GM23338 (cell line): ENCODE data around the gene TMEM132D. TPM values are rescaled to one million over a fixed set of nuclear protein-coding genes. Genes with fewer than 3 reads are reported as not detected.
A peak's percentile ranks its signal among the peaks of the same experiment; 100 is the strongest.

Experiments used
- ATAC-seq: fragments of 200-7000 bp; cut with Tn5 transposase; 3 replicates; pipeline ENCODE4 v1.9.1; 2020
- DNase-seq: peaks from one replicate; pipeline ENCODE4 v3.0.0-alpha.2; 2015; ENCODE audit warnings: low spot score
- H2AFZ ChIP-seq: fragments of 200-600 bp; sonication (generic); 2 replicates; pipeline ENCODE4 v1.8.0; 2016; ENCODE audit warnings: antibody characterized with exemption, mild to moderate bottlenecking, moderate library complexity
- H3F3A ChIP-seq: fragments of 200-600 bp; sonication (generic); replicated peaks from 2 replicates; pipeline ENCODE4 v1.8.0; 2017; ENCODE audit warnings: antibody characterized with exemption, mixed run types, low read depth
- H3K27ac ChIP-seq: fragments of 200-600 bp; sonication (generic); 2 replicates; pipeline ENCODE4 v1.6.1; 2016; ENCODE audit warnings: low read depth
- H3K27me3 ChIP-seq: fragments of 200-600 bp; sonication (generic); 2 replicates; pipeline ENCODE4 v1.8.0; 2016; ENCODE audit warnings: mild to moderate bottlenecking, mixed run types, moderate library complexity; ENCODE audit not compliant: insufficient read depth
- H3K36me3 ChIP-seq: fragments of 200-600 bp; sonication (generic); 2 replicates; pipeline ENCODE4 v1.8.0; 2016; ENCODE audit warnings: mild to moderate bottlenecking; ENCODE audit not compliant: insufficient read depth
- H3K4me1 ChIP-seq: fragments of 200-600 bp; sonication (generic); 2 replicates; pipeline ENCODE4 v1.8.0; 2016; ENCODE audit warnings: mild to moderate bottlenecking, moderate library complexity; ENCODE audit not compliant: insufficient read depth
- H3K4me2 ChIP-seq: fragments of 200-600 bp; sonication (generic); 2 replicates; pipeline ENCODE4 v1.7.1; 2017; ENCODE audit warnings: mixed run types
- H3K4me3 ChIP-seq: fragments of 200-600 bp; sonication (generic); 2 replicates; pipeline ENCODE4 v1.6.1; 2016; ENCODE audit warnings: mixed run types
- H3K79me2 ChIP-seq: fragments of 200-600 bp; sonication (generic); replicated peaks from 2 replicates; pipeline ENCODE4 v1.8.0; 2017; ENCODE audit warnings: mild to moderate bottlenecking; ENCODE audit not compliant: insufficient read depth
- H3K9me2 ChIP-seq: fragments of 200-600 bp; sonication (generic); 2 replicates; pipeline ENCODE4 v1.8.0; 2017; ENCODE audit not compliant: insufficient read depth
- H4K20me1 ChIP-seq: fragments of 200-600 bp; sonication (generic); replicated peaks from 2 replicates; pipeline ENCODE4 v1.8.0; 2017; ENCODE audit warnings: mild to moderate bottlenecking; ENCODE audit not compliant: insufficient read depth
- H3K27ac Mint-ChIP-seq: 2 replicates; pipeline ENCODE4 v1.8.0; 2020; ENCODE audit warnings: inconsistent platforms, mild to moderate bottlenecking, moderate library complexity, mixed read lengths
- H3K27me3 Mint-ChIP-seq: 3 replicates; pipeline ENCODE4 v1.8.0; 2022; ENCODE audit warnings: low read depth, mild to moderate bottlenecking, moderate library complexity, mixed read lengths, inconsistent platforms; ENCODE audit not compliant: insufficient read depth, poor library complexity
- H3K36me3 Mint-ChIP-seq: 3 replicates; pipeline ENCODE4 v1.8.0; 2021; ENCODE audit warnings: low read depth, mild to moderate bottlenecking, inconsistent platforms, moderate library complexity, mixed read lengths
- H3K4me1 Mint-ChIP-seq: 3 replicates; pipeline ENCODE4 v1.8.0; 2020; ENCODE audit warnings: mild to moderate bottlenecking, inconsistent platforms, mixed read lengths
- H3K4me3 Mint-ChIP-seq: 3 replicates; pipeline ENCODE4 v1.8.0; 2021; ENCODE audit warnings: moderate library complexity, mild to moderate bottlenecking, inconsistent platforms, mixed read lengths
- H3K9me3 Mint-ChIP-seq: 3 replicates; pipeline ENCODE4 v1.8.0; 2020; ENCODE audit warnings: moderate library complexity, mild to moderate bottlenecking, inconsistent platforms, mixed read lengths
- CREB1 ChIP-seq: fragments of 250-450 bp; sonication (Bioruptor Pico); IDR thresholded peaks from 2 replicates; pipeline ENCODE4 v1.5.0; 2020; ENCODE audit warnings: low read depth, mild to moderate bottlenecking, moderate library complexity
- CTCF ChIP-seq, 2 experiments: fragments of 200-600 bp in 1 of 2; sonication (generic) in 1 of 2; conservative IDR thresholded peaks; 2 replicates each; pipeline versions ENCODE4 v1.5.1 to v1.6.1; 2016 to 2017; ENCODE audit warnings: antibody characterized with exemption in 2 of 2, low read depth in 2 of 2, mild to moderate bottlenecking in 2 of 2, moderate library complexity in 1 of 2
- EZH2 ChIP-seq: fragments of 200-600 bp; sonication (generic); IDR thresholded peaks from one replicate; pipeline ENCODE4 v1.8.0; 2017; ENCODE audit warnings: antibody characterized with exemption, mild to moderate bottlenecking, low read depth; ENCODE audit not compliant: unreplicated experiment
- JUNB ChIP-seq: IDR thresholded peaks from one replicate; pipeline ENCODE4 v1.6.1; 2016; ENCODE audit warnings: antibody characterized with exemption; ENCODE audit not compliant: unreplicated experiment
- NANOG ChIP-seq: IDR thresholded peaks from 2 replicates; pipeline ENCODE4 v1.6.1; 2016; ENCODE audit warnings: antibody characterized with exemption, borderline replicate concordance
- REST ChIP-seq: IDR thresholded peaks from one replicate; pipeline ENCODE4 v1.6.1; 2018; ENCODE audit warnings: antibody characterized with exemption; ENCODE audit not compliant: unreplicated experiment
- ZNF331 ChIP-seq: fragments of 250-450 bp; sonication (Bioruptor Pico); IDR thresholded peaks from 2 replicates; pipeline ENCODE4 v1.5.0; 2020; ENCODE audit warnings: low read depth, mild to moderate bottlenecking, moderate library complexity
- ZNF462 ChIP-seq: fragments of 250-450 bp; sonication (Bioruptor Pico); IDR thresholded peaks from 2 replicates; pipeline ENCODE4 v1.5.0; 2020; ENCODE audit warnings: mild to moderate bottlenecking, moderate library complexity
- polyA plus RNA-seq: library from polyadenylated mRNA; unstranded; fragments of >200 nt; fragmentation: Nextera tagmentation; extraction: Ambion mirVana; gene quantifications from 2 replicates; pipeline ENCODE4 v1.2.1, GENCODE V29; 2016
- total RNA-seq: library from RNA; depleted of rRNA; stranded (reverse); fragments of >200 nt; shearing (Covaris generic); gene quantifications from 2 replicates; pipeline ENCODE4 v1.2.3, GENCODE V29; 2014

TMEM132D gene
- total and polyA plus RNA-seq, 2 experiments from 2014 or later = 0.44 to 5.3 TPM

GRCh38 chr12:129163461-129163860, 740.4 kb downstream of the TMEM132D start:
- Histone ChIP-seq H3K36me3 (no peaks in the 10 kb centered on the region), H3K4me1 (peaks cover 3% of the 10 kb centered on the region; the same call in 1 of the 2 replicates), H3K9me2 (no peaks in the 10 kb centered on the region), H4K20me1 (no peaks in the 10 kb centered on the region), H3K27ac (0 out of 2 replicates have a peak overlapping the region, but pooled peaks have one; percentile 55), H3K79me2 (no peaks in the 10 kb centered on the region), H3F3A (no peaks in the 10 kb centered on the region), H2AFZ (no peak overlapping the region), H3K4me3 (0 out of 2 replicates have a peak overlapping the region, but pooled peaks have one; percentile 26), H3K27me3 (no peaks in the 10 kb centered on the region), H3K4me2 (0 out of 2 replicates have a peak overlapping the region, but pooled peaks have one; percentile 32)
- TF ChIP-seq NANOG = no peak
- TF ChIP-seq EZH2 = no peak
- TF ChIP-seq REST = no peak
- no peak overlapping the region for H3K4me3 Mint-ChIP-seq
- no peak overlapping the region for H3K27ac Mint-ChIP-seq
- H3K36me3 Mint-ChIP-seq = peaks cover 27% of the 10 kb centered on the region; the same call in 2 of the 3 replicates
- ATAC-seq = no peak
- no peaks in the 10 kb centered on the region; the same call in none of the 3 replicates for H3K9me3 Mint-ChIP-seq
- no peak for DNase-seq
- peaks cover 7% of the 10 kb centered on the region for H3K27me3 Mint-ChIP-seq
- H3K4me1 Mint-ChIP-seq = no peaks in the 10 kb centered on the region

GRCh38 chr12:129162805-129163204, 741.0 kb downstream of the TMEM132D start:
- DNase-seq (no peak), ATAC-seq (no peak)
- Histone ChIP-seq H3K4me3 (no peak overlapping the region), H3F3A (no peaks in the 10 kb centered on the region), H3K79me2 (no peaks in the 10 kb centered on the region), H3K27ac (no peak overlapping the region), H3K9me2 (no peaks in the 10 kb centered on the region), H3K36me3 (no peaks in the 10 kb centered on the region), H3K27me3 (no peaks in the 10 kb centered on the region), H4K20me1 (no peaks in the 10 kb centered on the region), H3K4me2 (no peak overlapping the region), H2AFZ (no peak overlapping the region), H3K4me1 (peaks cover 3% of the 10 kb centered on the region; the same call in 1 of the 2 replicates)
- Mint-ChIP-seq H3K9me3 (no peaks in the 10 kb centered on the region; the same call in 1 of the 3 replicates), H3K27me3 (peaks cover 10% of the 10 kb centered on the region), H3K36me3 (peaks cover 31% of the 10 kb centered on the region; the same call in 2 of the 3 replicates), H3K4me3 (no peak overlapping the region), H3K4me1 (no peaks in the 10 kb centered on the region), H3K27ac (no peak overlapping the region)
- peak in 1 of 2 experiments; percentile 10; a peak in 2 of 4 replicates for TF ChIP-seq CTCF (conservative IDR thresholded peaks at IDR 0.05; ENCODE audit: low read depth in 2 of 2)
- TF ChIP-seq JUNB = no peak
- TF ChIP-seq CREB1 (CRISPR knock-in tag) = no peak
- TF ChIP-seq ZNF462 (CRISPR knock-in tag) = no peak
- no peak for TF ChIP-seq ZNF331 (CRISPR knock-in tag)
